CD14-positive monocyte (primary cell): Measurements from ENCODE around the gene QDPR. TPM values are rescaled to one million over a fixed set of nuclear protein-coding genes. Genes with fewer than 3 reads are reported as not detected.

Experiments used
- DNase-seq, 3 donors: peaks; one replicate each; pipeline ENCODE4 v3.0.0-alpha.2; 2011 to 2022
- H2AFZ ChIP-seq: 2 replicates; pipeline ENCODE4 v1.6.0; 2012; ENCODE audit warnings: mild to moderate bottlenecking, low read depth, low read length, inconsistent platforms; ENCODE audit not compliant: insufficient read depth, poor library complexity, severe bottlenecking
- H3K27ac ChIP-seq, 2 donors: 1 replicate in 1 of 2; 2 replicates in 1 of 2; pipeline ENCODE4 v1.5.1; 2012 to 2013; ENCODE audit warnings: low read length in 2 of 2, control low read depth in 1 of 2, inconsistent platforms in 1 of 2, low read depth in 1 of 2, mild to moderate bottlenecking in 1 of 2
- H3K27me3 ChIP-seq, 2 donors: one replicate each; pipeline versions ENCODE4 v1.6.0 to v1.6.1; 2011 to 2013; ENCODE audit warnings: low read length in 2 of 2; ENCODE audit not compliant: control insufficient read depth in 2 of 2, insufficient read depth in 2 of 2
- H3K36me3 ChIP-seq, 2 donors: replicated peaks in 1 of 2; 1 replicate in 1 of 2; 2 replicates in 1 of 2; pipeline versions ENCODE4 v1.5.1 to v1.6.1; 2012 to 2013; ENCODE audit warnings: low read length in 2 of 2, control low read depth in 1 of 2, inconsistent platforms in 1 of 2, mild to moderate bottlenecking in 1 of 2; ENCODE audit not compliant: insufficient read depth in 2 of 2, control insufficient read depth in 1 of 2
- H3K4me1 ChIP-seq, 2 donors: 1 replicate in 1 of 2; 2 replicates in 1 of 2; pipeline versions ENCODE4 v1.5.1 to v1.6.1; 2012 to 2013; ENCODE audit warnings: low read length in 2 of 2, control low read depth in 1 of 2, inconsistent platforms in 1 of 2, mild to moderate bottlenecking in 1 of 2, moderate library complexity in 1 of 2; ENCODE audit not compliant: insufficient read depth in 2 of 2, control insufficient read depth in 1 of 2
- H3K4me2 ChIP-seq: replicated peaks from 2 replicates; pipeline ENCODE3; 2012; ENCODE audit warnings: low read length, moderate library complexity, mild to moderate bottlenecking; ENCODE audit not compliant: poor library complexity, severe bottlenecking; ENCODE audit errors: extremely low read depth
- H3K4me3 ChIP-seq, 3 experiments: fragments of 200-600 bp in 1 of 3; sonication (generic) in 1 of 3; replicated peaks in 1 of 3; 1 replicate in 2 of 3; 2 replicates in 1 of 3; pipeline ENCODE4 v1.5.1; 2011 to 2013; ENCODE audit warnings: low read length in 3 of 3, mild to moderate bottlenecking in 3 of 3, control low read depth in 2 of 3, low read depth in 2 of 3, inconsistent platforms in 1 of 3, moderate library complexity in 1 of 3
- H3K79me2 ChIP-seq: 2 replicates; pipeline ENCODE4 v1.6.0; 2012; ENCODE audit warnings: mild to moderate bottlenecking, control low read depth, inconsistent platforms, low read length, moderate library complexity; ENCODE audit not compliant: insufficient read depth
- H3K9ac ChIP-seq: 2 replicates; pipeline ENCODE4 v1.6.0; 2017; ENCODE audit warnings: low read length, mild to moderate bottlenecking; ENCODE audit not compliant: insufficient read depth, poor library complexity, severe bottlenecking
- H3K9me3 ChIP-seq, 2 donors: replicated peaks in 1 of 2; 1 replicate in 1 of 2; 2 replicates in 1 of 2; pipeline versions ENCODE4 v1.5.1 to v1.6.1; 2012 to 2013; ENCODE audit warnings: low read length in 2 of 2, control low read depth in 1 of 2; ENCODE audit not compliant: control insufficient read depth in 1 of 2, insufficient read depth in 1 of 2
- H4K20me1 ChIP-seq: 2 replicates; pipeline ENCODE4 v1.6.0; 2012; ENCODE audit warnings: mild to moderate bottlenecking, low read length, control low read depth, moderate library complexity; ENCODE audit not compliant: insufficient read depth
- H3K27ac Mint-ChIP-seq, 7 donors: one replicate each; pipeline ENCODE4 v1.8.0; 2020; ENCODE audit warnings: mild to moderate bottlenecking in 7 of 7, mixed read lengths in 7 of 7, moderate library complexity in 6 of 7, inconsistent platforms in 2 of 7
- H3K27me3 Mint-ChIP-seq, 3 donors: one replicate each; pipeline ENCODE4 v1.8.0; 2021 to 2022; ENCODE audit warnings: low read depth in 3 of 3, mild to moderate bottlenecking in 3 of 3, mixed read lengths in 3 of 3, moderate library complexity in 3 of 3, inconsistent platforms in 1 of 3
- H3K36me3 Mint-ChIP-seq, 2 donors: one replicate each; pipeline ENCODE4 v1.8.0; 2020; ENCODE audit warnings: mixed read lengths in 2 of 2, inconsistent platforms in 1 of 2, mild to moderate bottlenecking in 1 of 2
- H3K4me1 Mint-ChIP-seq: one replicate; pipeline ENCODE4 v1.8.0; 2020; ENCODE audit warnings: mild to moderate bottlenecking, mixed read lengths
- H3K4me3 Mint-ChIP-seq, 2 donors: one replicate each; pipeline ENCODE4 v1.8.0; 2020; ENCODE audit warnings: mild to moderate bottlenecking in 2 of 2, mixed read lengths in 2 of 2, moderate library complexity in 1 of 2
- H3K9me3 Mint-ChIP-seq, 7 donors: one replicate each; pipeline ENCODE4 v1.8.0; 2020 to 2022; ENCODE audit warnings: mixed read lengths in 7 of 7, mild to moderate bottlenecking in 6 of 7, moderate library complexity in 6 of 7, inconsistent platforms in 2 of 7
- WGBS: methylation state at CpG from one replicate; pipeline ENCODE4 v1.1.5; 2013; ENCODE audit warnings: missing lambda C conversion rate; ENCODE audit not compliant: insufficient coverage; 5-methylcytosine and 5-hydroxymethylcytosine counted together
- intact Hi-C, 2 donors: fragments of 100-400 bp; cut with micrococcal nuclease; formaldehyde crosslinking; loops; one replicate each; pipeline versions ENCODE4 v1.15.0 to v1.15.1; 2023
- polyA plus RNA-seq, 3 donors: library from polyadenylated mRNA; depleted of rRNA in 1 of 3; unstranded in 2 of 3; stranded (reverse) in 1 of 3; fragments of 300-500 nt in 2 of 3; fragments of >200 nt in 1 of 3; fragmentation: Illumina TruSeq in 2 of 3; gene quantifications; 1 replicate in 2 of 3; 2 replicates in 1 of 3; pipeline ENCODE4 v1.2.3, GENCODE V29; 2012 to 2021
- TF ChIP-seq, protein P1 (sequence below): fragments of 200-600 bp; IDR thresholded peaks from one replicate; pipeline ENCODE4 v1.8.0; 2022; ENCODE audit warnings: antibody characterized with exemption, mild to moderate bottlenecking

The QDPR gene
- polyA plus RNA-seq, 3 donors = 15.8 to 31.7 (median 27.7) TPM

DNA sequence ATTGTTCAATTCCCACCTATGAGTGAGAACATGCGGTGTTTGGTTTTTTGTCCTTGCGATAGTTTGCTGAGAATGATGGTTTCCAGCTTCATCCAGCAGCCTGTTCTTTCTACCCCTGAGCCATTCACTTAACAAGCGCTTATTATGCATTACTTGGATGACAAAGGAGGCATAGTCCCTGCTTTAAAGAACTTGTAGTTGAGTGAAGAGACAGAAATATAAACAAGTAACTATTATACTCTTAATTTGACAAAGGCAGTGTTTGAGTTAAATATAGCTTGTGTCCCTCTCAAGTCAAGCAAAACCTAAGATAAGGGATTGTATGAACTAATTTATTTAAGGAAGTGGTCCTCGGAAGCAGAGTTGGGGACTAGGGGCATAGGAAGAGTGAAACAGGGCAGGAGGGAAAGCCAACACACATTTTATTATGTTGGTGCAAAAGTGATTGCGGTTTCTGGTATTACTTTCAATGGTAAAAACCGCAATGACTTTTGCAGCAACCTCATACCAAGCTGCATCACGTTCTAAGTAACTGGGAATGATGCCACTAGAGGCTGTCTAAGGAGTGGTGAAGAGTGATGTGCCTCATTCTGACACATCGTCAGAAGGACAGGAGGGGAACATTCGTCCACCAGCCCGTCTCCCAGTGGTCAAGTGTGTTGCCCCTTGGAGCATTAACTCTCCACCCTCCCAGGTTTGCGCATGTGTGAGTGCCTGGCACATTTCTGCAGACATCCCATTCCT, 41.8 kb downstream of the QDPR start:
- H3K9ac ChIP-seq = no peak overlapping the region
- H3K27ac ChIP-seq = no peak overlapping the region
- no peaks in the 10 kb centered on the region for H3K4me1 Mint-ChIP-seq
- DNase-seq = no peak
- H2AFZ ChIP-seq = no peak overlapping the region
- no peak overlapping the region for H3K4me3 ChIP-seq
- H3K4me3 Mint-ChIP-seq = no peak overlapping the region
- no peak overlapping the region for H3K4me2 ChIP-seq
- peaks cover 0 to 5% (median 0%) of the 10 kb centered on the region in 7 donors for H3K9me3 Mint-ChIP-seq
- no peaks in the 10 kb centered on the region for H4K20me1 ChIP-seq
- H3K27ac Mint-ChIP-seq = peak overlapping the region in 1 of 7 donors; percentile 50
- TF ChIP-seq, protein P1, sequence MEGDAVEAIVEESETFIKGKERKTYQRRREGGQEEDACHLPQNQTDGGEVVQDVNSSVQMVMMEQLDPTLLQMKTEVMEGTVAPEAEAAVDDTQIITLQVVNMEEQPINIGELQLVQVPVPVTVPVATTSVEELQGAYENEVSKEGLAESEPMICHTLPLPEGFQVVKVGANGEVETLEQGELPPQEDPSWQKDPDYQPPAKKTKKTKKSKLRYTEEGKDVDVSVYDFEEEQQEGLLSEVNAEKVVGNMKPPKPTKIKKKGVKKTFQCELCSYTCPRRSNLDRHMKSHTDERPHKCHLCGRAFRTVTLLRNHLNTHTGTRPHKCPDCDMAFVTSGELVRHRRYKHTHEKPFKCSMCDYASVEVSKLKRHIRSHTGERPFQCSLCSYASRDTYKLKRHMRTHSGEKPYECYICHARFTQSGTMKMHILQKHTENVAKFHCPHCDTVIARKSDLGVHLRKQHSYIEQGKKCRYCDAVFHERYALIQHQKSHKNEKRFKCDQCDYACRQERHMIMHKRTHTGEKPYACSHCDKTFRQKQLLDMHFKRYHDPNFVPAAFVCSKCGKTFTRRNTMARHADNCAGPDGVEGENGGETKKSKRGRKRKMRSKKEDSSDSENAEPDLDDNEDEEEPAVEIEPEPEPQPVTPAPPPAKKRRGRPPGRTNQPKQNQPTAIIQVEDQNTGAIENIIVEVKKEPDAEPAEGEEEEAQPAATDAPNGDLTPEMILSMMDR = no peak
- WGBS = 100% methylated on average over 2 of the region's 11 CpGs
- no peaks in the 10 kb centered on the region for H3K36me3 ChIP-seq
- no peaks in the 10 kb centered on the region for H3K36me3 Mint-ChIP-seq
- no peaks in the 10 kb centered on the region for H3K27me3 ChIP-seq
- H3K4me1 ChIP-seq = no peaks in the 10 kb centered on the region
- no peaks in the 10 kb centered on the region for H3K9me3 ChIP-seq
- no peaks in the 10 kb centered on the region for H3K79me2 ChIP-seq
- intact Hi-C loops = loop anchor here in 1 of 2 donors (10.0 kb wide), 1 partner anchor 1175 kb away; no protein-coding TSS in a partner anchor
- no peaks in the 10 kb centered on the region for H3K27me3 Mint-ChIP-seq

DNA sequence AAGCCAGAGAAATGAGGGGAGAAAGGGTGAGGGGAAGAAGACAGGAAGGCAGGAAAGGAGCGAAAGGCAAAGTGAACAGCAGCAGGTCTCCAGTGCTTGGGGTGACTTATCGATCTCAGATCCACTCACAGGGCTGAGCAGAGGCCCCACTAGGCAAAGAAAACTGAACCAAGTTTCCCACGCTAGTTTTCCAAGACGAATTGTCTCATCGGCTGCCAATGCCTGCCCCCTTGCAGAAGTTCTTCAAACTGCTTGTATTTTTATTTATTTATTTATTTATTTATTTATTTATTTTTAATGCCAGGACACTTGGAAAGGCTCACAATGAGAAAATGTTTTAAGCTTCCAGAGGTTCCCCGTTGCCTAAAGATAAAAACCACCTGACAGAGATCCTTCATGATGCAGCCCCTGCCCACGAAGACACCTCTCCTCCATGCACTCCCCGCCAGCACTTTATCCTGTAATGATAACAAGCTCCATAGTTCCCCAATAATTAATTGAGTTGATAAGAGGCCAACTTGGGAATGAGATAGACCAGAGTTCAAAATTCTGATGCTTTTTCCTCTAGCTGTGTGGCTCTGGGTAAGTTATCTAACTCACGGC, 43.2 kb downstream of the QDPR start:
- peaks cover 0 to 7% (median 0%) of the 10 kb centered on the region in 7 donors for H3K9me3 Mint-ChIP-seq
- Histone ChIP-seq H3K79me2 (no peaks in the 10 kb centered on the region), H3K27me3 (no peaks in the 10 kb centered on the region), H3K4me2 (no peak overlapping the region), H3K9ac (no peak overlapping the region), H2AFZ (no peak overlapping the region), H3K27ac (no peak overlapping the region), H3K9me3 (no peaks in the 10 kb centered on the region), H4K20me1 (no peaks in the 10 kb centered on the region), H3K4me1 (no peaks in the 10 kb centered on the region), H3K36me3 (no peaks in the 10 kb centered on the region), H3K4me3 (no peak overlapping the region)
- H3K27me3 Mint-ChIP-seq = no peaks in the 10 kb centered on the region
- no peak overlapping the region for H3K27ac Mint-ChIP-seq
- H3K4me1 Mint-ChIP-seq = no peaks in the 10 kb centered on the region
- H3K36me3 Mint-ChIP-seq = no peaks in the 10 kb centered on the region
- no peak overlapping the region for H3K4me3 Mint-ChIP-seq
- TF ChIP-seq, protein P1 = peak; percentile 72
- peak in 2 of 3 donors; percentile 10 to 37 for DNase-seq
- WGBS = 68% methylated on average over 4 of the region's 9 CpGs
- intact Hi-C loops = no loop called here
